ENCODE results near the gene DNM1. TPM values are rescaled to one million over a fixed set of nuclear protein-coding genes. Genes with fewer than 3 reads are reported as not detected.

The DNM1 gene
- total and polyA plus RNA-seq, 10 of the 15 experiments (the other 5 are each of a cell fraction or from before 2014, with no cell fraction given), result 0.06 to 0.67 (median 0.19) TPM; not detected in 3

DNA sequence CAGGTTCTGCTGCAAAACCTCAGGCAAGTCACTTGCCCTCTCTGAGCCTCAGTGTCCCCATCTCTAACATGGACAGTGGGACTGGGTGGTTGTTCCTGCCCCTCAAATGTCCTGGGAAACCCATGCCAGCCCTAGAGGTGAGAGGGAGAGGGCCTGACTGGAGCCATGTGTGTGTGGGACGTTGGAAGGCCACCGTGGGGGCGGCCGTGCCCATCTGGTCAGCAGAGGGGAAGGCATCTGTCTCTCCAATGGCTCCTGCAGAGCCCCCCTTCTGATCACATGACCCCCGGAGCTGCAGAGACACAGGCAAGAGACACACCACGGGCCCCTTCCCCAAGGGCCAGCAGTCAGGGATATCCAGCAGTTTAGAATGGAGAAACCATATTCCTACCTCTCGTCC lies 1.7 kb downstream of the DNM1 start (continued):
- TF ChIP-seq, protein P1, sequence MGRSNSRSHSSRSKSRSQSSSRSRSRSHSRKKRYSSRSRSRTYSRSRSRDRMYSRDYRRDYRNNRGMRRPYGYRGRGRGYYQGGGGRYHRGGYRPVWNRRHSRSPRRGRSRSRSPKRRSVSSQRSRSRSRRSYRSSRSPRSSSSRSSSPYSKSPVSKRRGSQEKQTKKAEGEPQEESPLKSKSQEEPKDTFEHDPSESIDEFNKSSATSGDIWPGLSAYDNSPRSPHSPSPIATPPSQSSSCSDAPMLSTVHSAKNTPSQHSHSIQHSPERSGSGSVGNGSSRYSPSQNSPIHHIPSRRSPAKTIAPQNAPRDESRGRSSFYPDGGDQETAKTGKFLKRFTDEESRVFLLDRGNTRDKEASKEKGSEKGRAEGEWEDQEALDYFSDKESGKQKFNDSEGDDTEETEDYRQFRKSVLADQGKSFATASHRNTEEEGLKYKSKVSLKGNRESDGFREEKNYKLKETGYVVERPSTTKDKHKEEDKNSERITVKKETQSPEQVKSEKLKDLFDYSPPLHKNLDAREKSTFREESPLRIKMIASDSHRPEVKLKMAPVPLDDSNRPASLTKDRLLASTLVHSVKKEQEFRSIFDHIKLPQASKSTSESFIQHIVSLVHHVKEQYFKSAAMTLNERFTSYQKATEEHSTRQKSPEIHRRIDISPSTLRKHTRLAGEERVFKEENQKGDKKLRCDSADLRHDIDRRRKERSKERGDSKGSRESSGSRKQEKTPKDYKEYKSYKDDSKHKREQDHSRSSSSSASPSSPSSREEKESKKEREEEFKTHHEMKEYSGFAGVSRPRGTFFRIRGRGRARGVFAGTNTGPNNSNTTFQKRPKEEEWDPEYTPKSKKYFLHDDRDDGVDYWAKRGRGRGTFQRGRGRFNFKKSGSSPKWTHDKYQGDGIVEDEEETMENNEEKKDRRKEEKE (IDR thresholded peaks at IDR 0.05), result no peak
- TF ChIP-seq CHD2 (IDR thresholded peaks at IDR 0.05; ENCODE audit: borderline replicate concordance, low read depth, low read length), result no peak
- TF ChIP-seq TCF12 (IDR thresholded peaks at IDR 0.05; ENCODE audit: low read depth, low read length), result no peak

DNA sequence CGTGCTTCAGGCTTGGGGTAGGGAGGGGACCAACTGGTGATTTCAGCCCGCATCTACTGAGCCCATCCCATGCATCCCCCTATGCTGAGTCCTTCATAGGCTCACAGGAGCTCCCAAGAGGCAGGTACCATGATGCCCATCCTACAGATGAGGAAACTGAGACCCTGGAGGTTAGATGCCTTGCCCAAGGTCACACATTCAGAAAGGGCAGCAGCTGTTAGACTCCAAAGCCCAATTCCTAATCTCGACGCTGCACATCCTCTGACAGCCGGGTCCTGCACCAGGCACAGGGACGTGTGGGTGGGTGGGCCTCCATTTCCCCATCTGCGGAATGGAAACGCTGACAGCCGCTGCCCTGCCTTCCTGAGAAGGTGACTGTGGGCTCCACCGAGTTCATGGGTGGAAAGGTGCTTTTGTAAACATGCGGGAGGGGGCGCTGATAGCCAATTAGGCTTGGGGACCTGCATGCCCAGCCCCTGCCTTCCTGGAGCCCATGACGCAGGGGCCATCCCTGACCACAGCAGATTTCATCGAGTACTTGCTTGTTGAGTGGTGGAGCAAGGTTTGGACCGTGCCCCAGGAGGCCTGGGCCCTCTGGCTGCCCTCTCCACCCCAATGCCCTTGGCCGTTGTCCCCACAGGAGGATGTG lies 2.2 kb downstream of the DNM1 start:
- intact Hi-C loops (cut with micrococcal nuclease; ENCODE audit: unreplicated experiment), result no loop called here
- in situ Hi-C loops (cut with MboI), result no loop called here
- Histone ChIP-seq H3K36me3 (ENCODE audit: control insufficient read depth in 2 of 2, insufficient read depth in 2 of 2, low read length in 1 of 2) (no peaks in the 10 kb centered on the region), H3K4me1 (ENCODE audit: control insufficient read depth, insufficient read depth, low read length) (peaks cover 7% of the 10 kb centered on the region; the same call in 1 of the 2 replicates), H3K9ac (ENCODE audit: control insufficient read depth, insufficient read depth, low read length) (no peak overlapping the region), H3K9me3 (replicated peaks; ENCODE audit: control insufficient read depth, insufficient read depth, low read length) (no peaks in the 10 kb centered on the region), H4K20me1 (ENCODE audit: control insufficient read depth, insufficient read depth) (no peaks in the 10 kb centered on the region), H3K79me2 (ENCODE audit: control insufficient read depth, insufficient read depth, low read length) (no peaks in the 10 kb centered on the region), H3K27me3 (replicated peaks in 1 of 2; ENCODE audit: control insufficient read depth in 2 of 2, insufficient read depth in 2 of 2, low read length in 1 of 2) (peaks cover 9 to 14% of the 10 kb centered on the region in 2 experiments; a peak in 3 of 4 replicates), H3K4me2 (ENCODE audit: control insufficient read depth, insufficient read depth) (no peak overlapping the region), H2AFZ (ENCODE audit: control insufficient read depth, low read depth, low read length) (no peak overlapping the region), H3K27ac (ENCODE audit: control insufficient read depth, insufficient read depth) (no peak overlapping the region), H3K4me3 (no peak overlapping the region)
- ChIA-PET POLR2A (no interaction called here), CTCF (interaction anchor here (1.6 kb wide), 1 partner anchor 10 kb away, joined by 3 read pairs; no protein-coding TSS in a partner anchor), SMC1A (ENCODE audit: uncharacterized antibody, unreplicated experiment) (no interaction called here), RAD21 (ENCODE audit: unreplicated experiment) (no interaction called here)
- 32% methylated on average over 16 of the region's 16 CpGs for WGBS (ENCODE audit: insufficient coverage, insufficient replicate concordance, low lambda C conversion rate, missing lambda C conversion rate)
- TF ChIP-seq SMAD5 (IDR thresholded peaks at IDR 0.05; ENCODE audit: low read depth) (no peak), HDAC6 (IDR thresholded peaks at IDR 0.05; ENCODE audit: unreplicated experiment) (no peak), ETV6 (conservative IDR thresholded peaks at IDR 0.05 in 1 of 2, IDR thresholded peaks at IDR 0.05 in 1 of 2; ENCODE audit: borderline replicate concordance in 1 of 2, low read depth in 1 of 2) (no peak)
- TF ChIP-seq, protein P2, sequence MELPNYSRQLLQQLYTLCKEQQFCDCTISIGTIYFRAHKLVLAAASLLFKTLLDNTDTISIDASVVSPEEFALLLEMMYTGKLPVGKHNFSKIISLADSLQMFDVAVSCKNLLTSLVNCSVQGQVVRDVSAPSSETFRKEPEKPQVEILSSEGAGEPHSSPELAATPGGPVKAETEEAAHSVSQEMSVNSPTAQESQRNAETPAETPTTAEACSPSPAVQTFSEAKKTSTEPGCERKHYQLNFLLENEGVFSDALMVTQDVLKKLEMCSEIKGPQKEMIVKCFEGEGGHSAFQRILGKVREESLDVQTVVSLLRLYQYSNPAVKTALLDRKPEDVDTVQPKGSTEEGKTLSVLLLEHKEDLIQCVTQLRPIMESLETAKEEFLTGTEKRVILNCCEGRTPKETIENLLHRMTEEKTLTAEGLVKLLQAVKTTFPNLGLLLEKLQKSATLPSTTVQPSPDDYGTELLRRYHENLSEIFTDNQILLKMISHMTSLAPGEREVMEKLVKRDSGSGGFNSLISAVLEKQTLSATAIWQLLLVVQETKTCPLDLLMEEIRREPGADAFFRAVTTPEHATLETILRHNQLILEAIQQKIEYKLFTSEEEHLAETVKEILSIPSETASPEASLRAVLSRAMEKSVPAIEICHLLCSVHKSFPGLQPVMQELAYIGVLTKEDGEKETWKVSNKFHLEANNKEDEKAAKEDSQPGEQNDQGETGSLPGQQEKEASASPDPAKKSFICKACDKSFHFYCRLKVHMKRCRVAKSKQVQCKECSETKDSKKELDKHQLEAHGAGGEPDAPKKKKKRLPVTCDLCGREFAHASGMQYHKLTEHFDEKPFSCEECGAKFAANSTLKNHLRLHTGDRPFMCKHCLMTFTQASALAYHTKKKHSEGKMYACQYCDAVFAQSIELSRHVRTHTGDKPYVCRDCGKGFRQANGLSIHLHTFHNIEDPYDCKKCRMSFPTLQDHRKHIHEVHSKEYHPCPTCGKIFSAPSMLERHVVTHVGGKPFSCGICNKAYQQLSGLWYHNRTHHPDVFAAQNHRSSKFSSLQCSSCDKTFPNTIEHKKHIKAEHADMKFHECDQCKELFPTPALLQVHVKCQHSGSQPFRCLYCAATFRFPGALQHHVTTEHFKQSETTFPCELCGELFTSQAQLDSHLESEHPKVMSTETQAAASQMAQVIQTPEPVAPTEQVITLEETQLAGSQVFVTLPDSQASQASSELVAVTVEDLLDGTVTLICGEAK (IDR thresholded peaks at IDR 0.05; ENCODE audit: borderline replicate concordance), result no peak
- FAIRE-seq (no peak), ATAC-seq (no peak), DNase-seq (ENCODE audit: low read depth, low spot score) (no peak)
- BruUV-seq (replicated peaks), result no TSS peak
